BJ (cell line): Measurements from ENCODE around the gene PDE10A. TPM values are rescaled to one million over a fixed set of nuclear protein-coding genes. Genes with fewer than 3 reads are reported as not detected.

Experiments used
- CTCF ChIA-PET: fragments of 350-600 bp; formaldehyde crosslinking; extraction: SDS; loops from one replicate; lab custom pipeline; 2021; ENCODE audit warnings: antibody characterized with exemption, inconsistent platforms; lab: Yijun Ruan, JAX
- POLR2A ChIA-PET: fragments of 300-600 bp; sonication (Branson Sonifier 250); formaldehyde crosslinking; extraction: SDS; loops from one replicate; lab custom pipeline; 2021; ENCODE audit warnings: antibody characterized with exemption; lab: Charles Lee
- DNase-seq: peaks from one replicate; pipeline ENCODE4 v3.0.0-alpha.2; 2011; ENCODE audit warnings: low read depth
- H3K27me3 ChIP-seq: 2 replicates; pipeline ENCODE4 v1.6.0; 2011; ENCODE audit warnings: low read length; ENCODE audit not compliant: control insufficient read depth, insufficient read depth
- H3K36me3 ChIP-seq: 2 replicates; pipeline ENCODE4 v1.5.1; 2011; ENCODE audit warnings: low read length; ENCODE audit not compliant: control insufficient read depth, insufficient read depth
- H3K4me3 ChIP-seq: 2 replicates; pipeline ENCODE4 v1.5.1; 2011; ENCODE audit warnings: low read depth, mild to moderate bottlenecking, control low read depth, low read length
- polyA plus RNA-seq: library from polyadenylated mRNA; depleted of rRNA; stranded (reverse); fragments of >200 nt; gene quantifications from 2 replicates; pipeline ENCODE4 v1.2.3, GENCODE V29; 2011
- TF ChIP-seq, protein P1 (sequence below): IDR thresholded peaks from 2 replicates; pipeline ENCODE4 v1.5.1; 2011; ENCODE audit warnings: low read depth, mild to moderate bottlenecking, control low read depth, inconsistent platforms, low read length, moderate library complexity; ENCODE audit not compliant: insufficient read depth

The PDE10A gene
- polyA plus RNA-seq, 1 experiment, result 0.36 TPM

DNA sequence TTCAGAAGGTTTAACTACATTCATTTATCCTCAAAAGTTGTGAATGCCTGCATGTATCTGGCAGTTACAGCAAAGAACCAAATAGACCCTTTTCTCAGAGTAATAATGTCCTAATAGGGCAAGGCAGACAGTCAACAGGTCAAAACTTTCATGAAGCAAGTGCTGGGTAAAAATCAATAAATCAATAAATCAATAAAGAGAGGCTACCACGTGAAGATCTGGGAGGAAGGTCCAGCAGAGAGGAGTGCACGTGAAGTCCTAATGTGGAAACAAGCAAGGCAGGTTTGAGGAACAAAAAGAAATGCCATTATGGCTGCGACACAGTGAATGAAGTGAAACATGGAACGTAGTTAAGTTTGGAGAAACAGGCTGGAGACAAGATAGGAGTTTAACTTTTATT lies 317.3 kb downstream of the PDE10A start:
- POLR2A ChIA-PET, result no interaction called here
- CTCF ChIA-PET, result no interaction called here

DNA sequence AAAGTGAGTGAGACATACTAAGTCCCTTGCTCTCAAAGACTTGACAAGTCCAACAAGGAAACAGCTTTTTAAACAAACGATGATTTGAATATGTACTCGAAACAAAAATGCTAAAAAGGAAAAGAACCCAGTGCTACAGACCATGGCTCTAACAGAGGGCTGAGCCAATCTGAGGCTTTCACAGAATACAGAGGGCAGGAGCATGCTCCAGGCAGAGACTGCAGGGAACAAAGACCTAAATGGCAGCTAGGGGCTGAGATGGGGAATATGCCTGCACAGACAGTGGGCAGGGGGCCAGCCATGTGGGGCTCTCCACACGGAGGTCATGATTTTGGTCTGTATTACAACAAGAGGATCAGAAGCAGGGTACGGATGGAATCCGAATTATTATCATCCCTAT lies 322.5 kb downstream of the PDE10A start:
- Histone ChIP-seq H3K4me3 (no peak overlapping the region), H3K36me3 (no peaks in the 10 kb centered on the region), H3K27me3 (no peaks in the 10 kb centered on the region)
- POLR2A ChIA-PET, result no interaction called here
- CTCF ChIA-PET, result no interaction called here
- TF ChIP-seq, protein P1, sequence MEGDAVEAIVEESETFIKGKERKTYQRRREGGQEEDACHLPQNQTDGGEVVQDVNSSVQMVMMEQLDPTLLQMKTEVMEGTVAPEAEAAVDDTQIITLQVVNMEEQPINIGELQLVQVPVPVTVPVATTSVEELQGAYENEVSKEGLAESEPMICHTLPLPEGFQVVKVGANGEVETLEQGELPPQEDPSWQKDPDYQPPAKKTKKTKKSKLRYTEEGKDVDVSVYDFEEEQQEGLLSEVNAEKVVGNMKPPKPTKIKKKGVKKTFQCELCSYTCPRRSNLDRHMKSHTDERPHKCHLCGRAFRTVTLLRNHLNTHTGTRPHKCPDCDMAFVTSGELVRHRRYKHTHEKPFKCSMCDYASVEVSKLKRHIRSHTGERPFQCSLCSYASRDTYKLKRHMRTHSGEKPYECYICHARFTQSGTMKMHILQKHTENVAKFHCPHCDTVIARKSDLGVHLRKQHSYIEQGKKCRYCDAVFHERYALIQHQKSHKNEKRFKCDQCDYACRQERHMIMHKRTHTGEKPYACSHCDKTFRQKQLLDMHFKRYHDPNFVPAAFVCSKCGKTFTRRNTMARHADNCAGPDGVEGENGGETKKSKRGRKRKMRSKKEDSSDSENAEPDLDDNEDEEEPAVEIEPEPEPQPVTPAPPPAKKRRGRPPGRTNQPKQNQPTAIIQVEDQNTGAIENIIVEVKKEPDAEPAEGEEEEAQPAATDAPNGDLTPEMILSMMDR, result no peak
- no peak for DNase-seq

More for the DNA sequence above, 317.3 kb downstream of the PDE10A start:
- H3K4me3 ChIP-seq, result no peak overlapping the region
- H3K27me3 ChIP-seq, result no peaks in the 10 kb centered on the region
- TF ChIP-seq, protein P1, result no peak
- no peaks in the 10 kb centered on the region for H3K36me3 ChIP-seq
- no peak for DNase-seq

DNA sequence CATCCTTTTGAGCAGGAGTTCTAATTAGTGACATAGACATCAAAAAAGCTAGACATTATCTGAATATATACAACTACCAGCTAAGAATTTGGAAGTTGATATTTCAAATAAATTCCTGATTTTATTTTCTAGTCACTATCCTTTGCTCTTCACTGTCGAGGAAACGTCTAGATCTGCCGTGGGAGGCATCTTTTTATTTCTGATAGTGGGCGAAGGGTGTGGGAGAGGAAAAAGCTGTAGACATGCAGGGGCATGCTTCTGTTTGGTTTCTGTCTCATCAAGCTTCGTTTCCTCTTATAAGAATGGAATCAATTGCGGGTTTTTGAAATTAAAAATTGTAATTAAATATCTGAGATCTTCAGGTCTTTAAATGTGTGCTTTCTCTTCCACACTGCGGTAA lies 337.4 kb downstream of the PDE10A start:
- ChIA-PET POLR2A (no interaction called here), CTCF (no interaction called here)
- TF ChIP-seq, protein P1, result no peak
- Histone ChIP-seq H3K27me3 (no peaks in the 10 kb centered on the region), H3K4me3 (no peak overlapping the region), H3K36me3 (no peaks in the 10 kb centered on the region)
- no peak for DNase-seq

DNA sequence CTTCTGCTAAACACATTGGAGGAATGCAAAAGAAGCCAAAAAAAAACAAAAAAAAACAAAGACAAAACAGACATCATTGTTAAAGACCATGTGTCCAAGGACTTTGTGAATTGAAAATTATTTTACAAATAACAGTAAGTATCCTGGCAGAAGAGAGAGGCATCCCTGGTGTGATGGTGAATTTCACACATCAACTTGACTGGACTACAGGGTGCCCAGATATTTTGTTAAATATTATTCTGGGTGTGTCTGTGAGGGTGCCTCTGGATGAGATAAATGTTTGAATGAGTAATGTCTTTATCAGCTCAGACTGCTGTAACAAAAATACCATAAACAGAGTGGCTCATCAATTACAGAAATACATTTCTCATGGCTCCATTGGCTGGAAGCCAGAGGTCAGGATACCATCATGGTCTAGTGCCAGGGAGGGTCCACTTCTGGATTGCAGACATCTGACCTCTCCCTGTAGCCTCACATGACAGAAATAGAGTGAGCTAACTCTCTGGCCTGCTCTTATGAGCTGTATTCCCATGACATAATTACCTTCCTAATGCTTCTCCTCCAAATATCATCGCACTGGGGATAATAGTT lies 341.4 kb downstream of the PDE10A start:
- POLR2A ChIA-PET, result no interaction called here
- CTCF ChIA-PET, result no interaction called here

DNA sequence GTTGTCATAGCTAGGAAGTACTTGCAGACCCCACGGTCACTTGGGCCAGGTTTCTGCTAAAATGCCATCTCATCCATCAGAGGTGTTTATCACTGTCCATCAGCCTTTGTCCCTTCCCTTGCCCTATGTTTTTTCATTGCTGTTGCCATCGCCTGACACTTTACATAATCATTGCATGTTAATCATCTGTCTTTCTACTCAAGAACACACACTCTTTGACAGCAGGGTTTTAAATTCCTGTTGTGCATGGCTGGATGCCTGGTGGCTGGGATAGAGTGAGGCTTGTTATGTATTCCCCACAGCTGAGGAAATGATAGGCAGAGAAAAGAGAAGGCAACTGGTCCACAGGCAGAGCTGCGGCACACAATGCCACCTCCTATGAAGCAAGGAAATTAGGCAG lies 341.9 kb downstream of the PDE10A start:
- Histone ChIP-seq H3K4me3 (no peak overlapping the region), H3K27me3 (no peaks in the 10 kb centered on the region), H3K36me3 (no peaks in the 10 kb centered on the region)
- DNase-seq, result no peak
- TF ChIP-seq, protein P1, result no peak
- ChIA-PET CTCF (no interaction called here), POLR2A (no interaction called here)

More for the DNA sequence above, 341.4 kb downstream of the PDE10A start:
- no peak overlapping the region for H3K4me3 ChIP-seq
- no peaks in the 10 kb centered on the region for H3K36me3 ChIP-seq
- DNase-seq, result no peak
- H3K27me3 ChIP-seq, result no peaks in the 10 kb centered on the region
- TF ChIP-seq, protein P1, result no peak
